Skeletal muscle cell (primary cell): ENCODE measurements around the gene FANCG.
A peak's percentile ranks its signal among the peaks of the same experiment; 100 is the strongest.

Experiments used
- DNase-seq: peaks from one replicate; pipeline ENCODE4 v3.0.0-alpha.2; 2010; ENCODE audit warnings: low read depth
- H3K4me3 ChIP-seq: 2 replicates; pipeline ENCODE4 v1.5.1; 2011; ENCODE audit warnings: low read depth, mild to moderate bottlenecking, control low read depth, low read length, moderate library complexity

FANCG gene

DNA sequence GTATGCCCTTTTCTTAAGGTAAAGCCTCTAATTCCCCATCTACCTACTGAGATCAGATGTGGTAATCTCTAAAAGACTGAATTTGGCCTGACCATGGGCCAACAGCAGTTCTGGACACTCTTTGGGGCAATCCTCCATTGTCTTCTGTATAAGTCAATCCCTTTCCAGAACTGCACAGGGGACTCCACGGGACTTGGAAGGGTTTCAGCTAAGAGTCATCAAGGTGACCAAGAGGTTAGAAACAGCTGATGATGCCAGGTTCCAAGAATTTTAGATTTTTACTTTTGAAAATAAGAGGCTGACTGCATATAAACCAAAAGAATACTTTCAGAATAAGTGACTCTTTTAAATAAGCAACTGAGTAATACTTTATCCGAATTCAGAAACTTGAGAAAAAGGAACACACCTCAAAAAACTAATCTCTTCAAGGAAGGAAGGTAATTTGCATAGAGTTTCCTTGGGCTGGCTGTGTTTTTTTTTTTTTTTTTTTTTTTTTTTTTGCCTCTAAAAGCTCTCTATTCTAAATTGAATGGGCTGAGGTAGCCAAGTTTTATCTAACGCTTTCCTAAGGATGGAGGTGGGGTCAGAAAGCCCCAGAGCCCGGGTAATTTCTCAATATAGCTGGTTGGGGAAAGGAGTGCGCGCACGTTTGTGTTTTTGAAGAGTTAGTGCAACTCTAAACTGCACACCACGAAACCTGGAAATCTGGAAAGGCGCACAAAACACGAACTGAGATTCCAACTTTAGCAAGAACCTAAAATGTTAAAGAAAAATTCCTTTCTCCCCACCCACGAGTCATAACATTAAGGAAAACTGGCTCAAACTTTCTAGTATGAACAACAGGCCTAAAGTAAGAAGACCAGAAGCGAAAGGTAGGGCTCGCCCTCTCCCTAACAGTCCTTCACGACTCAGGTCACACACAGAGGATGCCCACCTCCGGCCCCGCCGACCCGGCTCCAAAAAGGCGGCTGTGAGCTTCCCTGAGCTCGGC is 8.6 kb downstream of the FANCG start:
- no peak for DNase-seq
- H3K4me3 ChIP-seq = peak overlapping the region; percentile 92

DNA sequence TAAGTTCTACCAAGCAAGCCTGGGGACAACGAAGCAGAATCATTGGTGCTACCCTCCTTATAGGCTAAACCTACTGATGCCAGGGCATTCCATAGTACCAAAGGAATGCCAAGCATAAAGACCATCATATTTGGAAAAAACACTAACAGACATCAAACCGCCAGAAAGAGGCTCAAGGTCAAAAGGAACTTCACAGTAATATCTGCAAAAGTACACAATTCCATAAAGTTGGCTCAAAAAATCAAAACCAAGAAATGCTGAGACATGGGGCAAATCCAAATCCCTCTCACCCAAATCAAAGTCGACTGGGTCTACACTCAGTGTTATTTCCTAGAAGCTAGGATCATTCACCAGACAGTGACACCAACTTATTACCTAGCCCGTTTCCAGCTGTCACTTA is 10.7 kb downstream of the FANCG start:
- no peak for DNase-seq
- no peak overlapping the region for H3K4me3 ChIP-seq

DNA sequence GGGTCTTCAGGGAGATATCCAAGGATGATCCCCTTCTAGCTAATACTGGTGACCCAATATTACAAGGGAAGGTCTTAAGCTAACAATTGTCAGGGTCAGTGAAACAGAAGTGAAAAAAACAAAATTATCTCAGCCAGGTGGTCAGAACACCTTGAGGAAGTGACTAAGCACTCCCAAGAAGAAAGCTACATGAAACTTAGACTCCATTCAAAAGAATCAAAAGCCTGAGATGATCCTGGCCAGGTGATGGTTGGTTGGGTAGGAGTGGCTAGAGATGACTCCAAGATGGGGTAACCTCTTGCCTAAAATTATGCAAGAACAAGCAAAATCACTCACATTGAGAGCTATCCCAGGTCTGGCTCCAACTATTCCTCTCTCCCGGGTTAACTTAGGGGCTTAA is 12.7 kb downstream of the FANCG start:
- DNase-seq = no peak
- H3K4me3 ChIP-seq = no peak overlapping the region

DNA sequence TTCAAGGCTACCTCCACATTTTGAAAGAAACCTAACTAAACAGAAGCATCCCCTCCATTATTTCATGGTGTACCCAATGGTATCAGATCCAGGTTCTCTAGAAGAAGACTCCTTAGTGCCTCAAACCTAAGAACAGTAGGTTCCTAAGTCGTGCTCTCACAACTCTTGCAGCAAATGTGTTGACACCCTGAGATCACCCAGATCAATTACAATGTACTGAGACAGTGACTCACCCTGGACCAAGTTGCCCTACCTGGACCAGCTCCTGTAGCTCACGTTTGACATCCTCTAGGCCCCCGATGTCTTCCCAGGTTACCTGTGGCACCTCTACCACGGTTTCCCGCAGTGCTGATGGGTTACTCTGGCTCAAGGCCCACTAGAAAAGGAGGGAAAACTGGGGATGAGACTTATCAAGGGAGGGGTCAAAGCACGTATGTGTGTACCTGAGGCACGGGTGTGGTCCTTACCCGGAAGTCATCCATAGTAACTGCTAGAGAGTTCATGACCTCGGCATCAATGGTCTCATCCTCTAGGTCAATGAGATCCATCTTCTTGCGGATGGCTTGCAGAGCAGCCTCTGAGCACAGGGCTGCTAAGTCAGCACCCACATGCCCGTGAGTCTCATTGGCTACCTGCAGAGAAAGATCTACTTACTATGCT is 19.1 kb downstream of the FANCG start:
- no peak for DNase-seq
- no peak overlapping the region for H3K4me3 ChIP-seq

DNA sequence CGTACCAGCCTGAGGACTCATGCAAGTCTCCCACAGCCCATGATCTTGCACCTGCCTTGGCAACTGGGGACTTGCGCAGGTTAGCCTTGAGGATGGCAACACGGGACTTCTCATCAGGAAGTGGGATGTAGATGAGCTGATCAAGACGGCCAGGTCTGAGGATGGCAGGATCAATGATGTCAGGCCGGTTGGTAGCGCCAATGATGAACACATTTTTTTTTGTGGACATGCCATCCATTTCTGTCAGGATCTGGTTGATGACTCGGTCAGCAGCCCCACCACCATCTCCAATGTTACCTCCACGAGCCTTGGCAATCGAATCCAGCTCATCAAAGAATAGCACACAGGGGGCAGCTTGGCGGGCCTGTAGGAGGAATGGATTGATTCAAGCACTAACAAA is 20.3 kb downstream of the FANCG start:
- H3K4me3 ChIP-seq = no peak overlapping the region

DNA sequence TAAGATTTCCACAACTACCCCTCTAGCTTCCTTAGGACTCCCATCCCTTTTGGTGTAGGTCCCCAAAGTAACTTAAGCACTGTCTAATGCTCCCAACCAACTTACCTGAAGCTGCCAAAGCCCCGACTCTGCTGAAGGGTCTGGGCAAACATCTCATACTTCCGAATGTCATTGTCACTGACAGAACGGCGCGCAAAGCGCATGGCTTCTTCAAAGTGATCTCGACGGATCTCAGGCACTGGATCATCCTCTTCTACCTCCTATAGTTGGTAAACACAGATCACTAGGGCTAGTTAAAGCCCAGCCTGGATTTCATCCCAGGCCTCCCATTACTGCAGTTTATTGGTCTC is 22.5 kb downstream of the FANCG start:
- no peak overlapping the region for H3K4me3 ChIP-seq
- DNase-seq = no peak

More for the DNA sequence above, 20.3 kb downstream of the FANCG start:
- no peak for DNase-seq

DNA sequence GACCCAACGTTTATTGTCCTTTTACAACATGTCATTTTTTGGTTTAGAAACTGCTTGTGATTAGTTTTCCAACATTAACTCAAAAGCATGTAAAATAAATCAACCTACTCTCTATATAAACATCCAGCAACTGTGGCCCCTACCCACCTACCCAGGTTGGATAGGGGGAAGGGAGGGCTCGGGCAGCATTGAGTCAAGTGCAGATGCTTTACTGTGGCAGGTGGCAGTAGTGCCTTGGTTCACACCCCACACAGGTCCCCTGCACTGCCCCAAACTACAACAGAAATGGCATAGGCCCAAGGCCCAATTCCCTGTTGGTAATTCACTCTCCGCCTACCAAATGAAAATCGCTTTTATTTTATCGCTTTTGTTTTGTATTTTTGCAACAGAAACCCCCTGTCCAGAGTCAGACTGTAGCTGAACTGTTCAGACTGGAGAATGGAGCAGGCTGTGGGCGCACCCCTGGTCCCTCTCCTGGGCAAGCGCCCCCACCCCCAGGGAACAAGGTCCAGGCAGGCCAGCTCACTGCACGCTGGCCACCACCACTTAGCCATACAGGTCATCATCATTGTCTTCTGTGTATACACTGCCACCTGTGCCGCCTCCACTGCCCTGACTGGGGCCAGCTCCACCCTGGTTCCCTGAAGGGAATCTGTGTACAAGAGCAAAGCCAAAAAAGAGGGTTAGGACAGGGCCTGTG is 23.0 kb downstream of the FANCG start:
- no peak overlapping the region for H3K4me3 ChIP-seq
- DNase-seq = no peak

DNA sequence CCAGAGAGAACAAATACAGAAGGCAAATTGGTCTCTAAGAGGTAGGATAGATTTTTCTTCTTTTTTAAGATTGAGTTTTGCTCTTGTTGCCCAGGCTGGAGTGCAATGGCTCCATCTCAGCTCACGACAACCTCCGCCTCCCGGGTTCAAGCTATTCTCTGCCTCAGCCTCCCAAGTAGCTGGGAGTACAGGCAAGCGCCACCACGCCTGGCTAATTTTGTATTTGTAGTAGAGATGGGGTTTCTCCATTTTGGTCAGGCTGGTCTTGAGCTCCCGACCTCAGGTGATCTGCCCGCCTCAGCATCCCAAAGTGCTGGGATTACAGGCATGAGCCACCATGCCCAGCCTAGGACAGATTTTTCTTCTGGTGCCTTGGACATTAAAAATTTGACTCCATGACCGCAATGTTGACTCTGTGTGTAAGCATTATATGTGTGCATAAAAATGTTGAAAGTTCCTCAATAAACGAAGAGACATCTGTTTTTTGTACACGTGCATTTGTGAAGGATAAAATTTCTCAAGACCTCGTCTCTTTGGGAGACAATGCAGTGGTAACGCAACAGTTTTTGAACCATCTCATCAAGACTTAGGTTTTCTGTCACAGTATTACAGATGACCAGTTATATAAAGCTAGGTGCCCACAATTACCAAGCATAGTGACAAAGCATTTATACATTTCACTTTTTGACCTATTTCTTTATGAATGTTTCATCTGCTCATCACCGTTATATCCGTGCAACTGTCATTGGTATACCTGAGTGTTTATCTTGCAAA is 24.7 kb downstream of the FANCG start:
- DNase-seq = no peak
- no peak overlapping the region for H3K4me3 ChIP-seq

DNA sequence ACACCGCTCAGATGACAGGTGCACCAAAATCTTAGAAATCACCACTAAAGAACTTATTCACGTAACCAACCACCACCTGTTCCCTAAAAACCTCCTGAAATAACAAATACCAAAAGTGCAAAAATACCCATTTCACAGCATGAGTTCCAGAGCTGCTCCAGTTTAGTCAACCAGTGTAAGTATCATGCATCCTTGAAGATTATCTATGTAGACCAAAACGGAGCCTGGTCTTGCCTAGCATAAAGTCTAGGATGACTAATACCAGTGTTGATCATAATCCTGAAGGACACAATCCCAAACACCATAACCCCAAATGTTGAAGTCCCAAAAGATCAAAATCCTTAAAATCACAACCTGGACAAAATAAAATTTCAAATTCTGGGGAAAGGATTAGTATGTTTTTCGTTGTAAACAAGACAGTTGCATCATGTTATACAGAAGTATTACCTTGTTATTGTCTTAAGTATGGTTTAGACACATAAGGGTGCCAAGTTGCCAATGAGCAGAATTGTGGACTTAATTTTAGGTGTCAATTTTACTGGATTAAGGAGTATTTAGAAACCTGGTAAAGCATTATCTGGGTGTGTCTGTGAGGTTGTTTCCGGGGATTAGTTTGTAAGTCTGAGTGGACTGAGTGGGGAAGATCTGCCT is 25.4 kb downstream of the FANCG start:
- no peak for DNase-seq
- no peak overlapping the region for H3K4me3 ChIP-seq

DNA sequence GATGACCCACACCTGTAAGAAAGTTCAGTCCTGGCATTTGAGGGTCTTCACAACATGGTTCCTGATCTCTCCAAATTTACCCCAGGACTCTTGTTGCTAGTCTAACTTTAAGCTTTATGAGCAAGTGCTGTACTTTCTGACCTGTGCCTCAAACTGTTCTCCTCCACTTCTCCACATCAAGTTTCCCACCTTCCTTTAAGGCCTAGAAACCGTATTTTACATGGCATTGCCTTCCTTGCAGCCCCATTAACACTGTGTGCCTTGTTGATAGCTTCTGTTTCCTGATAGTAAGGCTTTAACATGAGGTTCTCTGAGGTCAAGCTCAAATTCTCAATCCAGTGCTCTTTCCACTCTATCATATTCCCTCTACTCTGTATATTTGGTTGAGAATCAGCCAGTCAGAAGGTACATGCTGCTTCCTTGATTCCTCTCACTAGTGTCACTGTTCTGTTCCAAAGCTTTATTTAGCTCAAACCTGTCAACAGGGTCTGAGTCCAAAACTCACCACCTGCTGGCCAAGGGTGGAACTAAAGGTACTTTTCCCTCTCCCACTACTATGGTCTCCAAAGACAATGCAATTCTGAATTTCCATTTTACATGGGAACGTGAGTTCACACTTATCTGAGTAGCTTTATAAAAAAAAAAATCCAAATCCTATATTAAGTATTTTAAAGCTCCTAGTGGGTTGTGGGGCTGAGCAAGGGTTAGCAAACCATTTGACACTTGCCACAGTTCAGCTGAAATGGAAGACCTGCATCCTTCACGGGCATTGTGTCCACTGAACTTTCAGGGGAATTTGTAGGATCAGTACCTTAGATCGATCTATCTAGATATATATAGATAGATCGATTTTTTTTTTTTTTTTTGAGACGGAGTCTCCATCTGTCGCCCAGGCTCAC is 28.4 kb downstream of the FANCG start:
- DNase-seq = no peak
- H3K4me3 ChIP-seq = no peak overlapping the region

DNA sequence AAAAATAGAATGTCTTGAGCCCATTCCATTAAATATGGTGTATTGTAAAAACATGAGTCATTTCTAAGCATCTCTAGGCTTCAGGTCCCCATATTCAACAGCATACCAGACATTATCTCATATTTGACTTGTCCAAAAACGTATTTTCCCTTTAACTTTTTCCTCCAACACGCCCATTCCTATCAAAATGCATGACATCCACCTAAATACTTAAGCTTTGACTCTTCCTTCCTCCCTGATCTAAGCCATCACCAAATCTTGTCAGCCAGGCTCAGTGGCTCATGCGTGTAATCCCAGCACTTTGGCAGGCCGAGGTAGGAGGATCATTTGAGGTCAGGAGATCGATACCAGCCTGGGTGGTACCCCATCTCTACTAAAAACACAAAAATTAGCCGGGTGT is 31.2 kb downstream of the FANCG start:
- no peak for DNase-seq
- H3K4me3 ChIP-seq = no peak overlapping the region

DNA sequence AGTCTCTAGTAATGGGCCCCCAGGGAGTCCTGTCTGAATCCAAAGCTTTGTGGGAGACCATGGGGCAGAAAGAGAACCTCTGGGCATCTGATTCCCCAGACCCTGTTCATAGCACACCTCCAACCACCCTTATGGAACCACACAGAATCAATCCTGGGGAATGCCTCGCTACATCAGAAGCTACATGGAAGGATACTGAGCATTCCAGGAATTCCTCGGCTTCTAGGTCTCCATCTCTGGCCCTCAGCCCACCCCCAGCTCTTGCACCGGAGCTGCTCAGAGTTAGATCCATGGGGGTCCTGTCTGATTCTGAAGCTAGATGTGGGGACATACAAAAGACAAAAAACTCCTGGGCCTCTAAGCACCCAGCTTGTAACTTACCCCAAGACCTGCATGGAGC is 35.7 kb downstream of the FANCG start:
- no peak for DNase-seq

DNA sequence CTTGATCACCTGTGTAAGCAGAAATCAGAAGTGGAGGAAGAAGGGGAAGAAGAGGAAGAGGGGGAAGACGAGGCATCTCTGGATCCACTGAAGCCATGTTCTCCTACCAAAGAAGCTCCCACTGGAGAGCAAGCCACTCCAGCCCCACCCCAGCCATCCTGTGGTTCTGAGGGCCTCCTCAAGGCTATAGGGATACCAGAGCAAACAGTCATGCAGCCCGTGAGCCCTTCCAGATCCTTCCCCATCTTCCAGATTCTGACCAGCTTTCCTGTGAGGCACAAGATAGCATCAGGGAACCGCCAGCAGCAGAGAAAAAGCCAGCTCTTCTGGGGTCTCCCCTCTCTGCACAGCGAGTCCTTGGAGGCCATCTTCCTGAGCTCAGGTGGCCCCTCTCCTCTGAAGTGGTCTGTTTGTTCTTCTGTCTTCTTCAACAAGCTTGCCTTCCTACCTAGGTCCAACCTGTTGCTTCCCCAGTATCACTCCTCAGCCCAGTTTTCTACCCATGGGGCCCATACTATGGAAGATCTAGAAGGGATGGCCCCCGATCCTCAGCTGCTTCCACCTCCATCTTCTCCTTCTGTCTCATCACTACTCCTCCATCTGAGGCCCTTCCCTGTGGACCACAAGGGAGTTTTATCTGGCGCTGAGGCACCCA is 36.7 kb downstream of the FANCG start:
- no peak for DNase-seq
- H3K4me3 ChIP-seq = no peak overlapping the region

More for the DNA sequence above, 35.7 kb downstream of the FANCG start:
- no peak overlapping the region for H3K4me3 ChIP-seq

DNA sequence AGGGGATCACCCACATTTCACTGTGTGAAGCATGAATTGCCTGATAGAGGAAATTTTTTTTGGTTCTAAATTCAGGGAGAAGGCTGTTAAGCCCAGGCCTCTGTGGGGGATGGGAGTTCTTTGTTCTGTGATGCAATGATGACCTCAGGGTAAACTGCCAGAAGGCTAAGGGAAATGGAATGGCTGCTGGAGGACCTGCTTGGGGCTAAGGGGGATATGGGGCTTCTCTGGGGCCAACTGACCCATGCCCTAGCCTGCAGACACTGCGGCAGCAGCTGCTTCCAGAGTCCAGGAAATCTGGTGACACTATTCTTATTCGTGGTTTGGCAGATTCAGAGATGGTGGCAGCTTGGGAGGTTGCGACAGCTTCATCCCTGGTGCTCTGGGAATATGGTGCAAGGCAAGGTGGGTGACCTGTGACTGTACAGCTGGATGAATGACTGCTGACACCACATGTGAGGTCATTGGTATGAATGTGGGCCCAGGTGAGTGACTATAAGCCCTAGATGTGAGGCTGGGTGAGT is 37.6 kb downstream of the FANCG start:
- DNase-seq = no peak
- H3K4me3 ChIP-seq = no peak overlapping the region

DNA sequence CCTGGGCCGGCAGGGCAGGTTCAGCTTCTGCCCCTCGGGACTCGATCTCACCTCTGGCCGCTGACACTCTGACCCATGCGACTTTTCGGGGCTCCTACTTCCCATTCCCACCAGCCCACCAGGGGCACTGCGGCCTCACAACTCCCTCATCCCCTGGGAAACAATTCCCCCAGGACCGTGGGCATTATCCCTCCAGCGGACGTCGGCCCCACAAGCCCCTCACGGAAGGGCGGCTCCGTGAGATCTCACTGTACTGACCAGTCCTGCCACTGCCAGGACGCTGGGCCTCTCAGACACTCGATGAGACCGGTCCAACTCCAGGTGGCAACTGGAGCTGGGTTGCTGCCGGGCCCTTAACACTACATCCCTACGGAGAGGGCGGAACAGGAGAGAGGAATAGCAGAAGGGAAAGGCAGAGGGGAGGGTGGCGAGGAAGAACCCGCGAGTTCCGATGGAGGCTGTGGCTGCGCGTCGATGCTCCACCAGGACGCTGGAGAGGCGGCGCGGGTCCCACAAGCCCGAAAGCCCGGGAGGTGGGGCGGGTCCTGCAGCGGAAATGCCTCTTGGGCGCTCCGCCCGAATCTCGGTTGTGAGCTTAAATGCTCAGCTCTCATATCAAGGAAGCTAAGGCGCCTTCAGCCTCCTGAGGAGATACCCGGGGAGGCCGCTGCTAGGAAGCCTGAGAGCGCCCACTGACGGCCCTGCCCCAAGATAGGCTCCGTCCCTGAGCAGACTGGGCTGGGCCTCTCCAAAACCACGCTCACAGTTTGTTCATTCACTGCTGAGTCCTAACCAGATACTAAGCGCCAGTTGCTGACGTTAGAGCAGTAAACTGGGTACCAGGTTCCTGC is 43.7 kb downstream of the FANCG start:
- DNase-seq = no peak
- H3K4me3 ChIP-seq = peak overlapping the region; percentile 24

DNA sequence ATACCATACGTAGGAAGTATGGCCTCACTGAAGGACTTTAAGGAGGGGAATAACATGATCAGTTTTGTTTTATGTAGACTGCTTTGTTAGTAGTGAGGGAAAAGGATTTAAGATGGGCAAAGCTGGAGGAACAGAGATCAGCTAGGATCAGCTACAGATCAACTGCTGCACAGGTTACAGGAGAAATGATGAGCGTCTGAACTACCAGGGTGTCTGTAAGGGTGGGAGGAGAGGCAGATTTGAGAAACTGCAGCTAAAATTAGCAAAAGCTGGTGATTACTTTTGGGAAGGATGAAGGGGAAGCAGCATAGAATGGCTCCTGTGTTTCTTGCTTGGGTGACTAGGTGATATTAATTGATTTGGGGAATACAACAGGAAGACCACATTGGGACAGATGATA is 46.6 kb downstream of the FANCG start:
- no peak for DNase-seq
- no peak overlapping the region for H3K4me3 ChIP-seq

DNA sequence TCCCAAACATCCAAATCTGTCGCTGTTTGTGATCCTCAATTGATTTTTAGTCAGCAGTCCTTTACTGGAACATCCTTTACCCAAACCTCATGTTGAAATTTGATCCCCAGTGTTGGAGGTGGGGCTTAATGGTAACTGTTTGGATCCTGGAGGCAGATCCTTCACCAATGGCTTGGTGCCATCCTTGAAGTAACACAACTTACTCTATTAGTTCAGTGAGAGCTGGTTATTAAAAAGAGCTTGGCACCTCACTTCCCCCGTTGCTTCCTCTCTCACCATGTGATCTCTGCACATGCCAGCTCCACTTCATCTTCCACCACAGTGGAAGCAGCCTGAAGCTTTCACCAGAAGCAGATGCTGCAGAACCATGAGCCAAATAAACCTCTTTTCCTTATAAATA is 49.9 kb downstream of the FANCG start:
- no peak overlapping the region for H3K4me3 ChIP-seq
- DNase-seq = no peak
